ENCODE results near the gene GFRA1.

Gene GFRA1

DNA sequence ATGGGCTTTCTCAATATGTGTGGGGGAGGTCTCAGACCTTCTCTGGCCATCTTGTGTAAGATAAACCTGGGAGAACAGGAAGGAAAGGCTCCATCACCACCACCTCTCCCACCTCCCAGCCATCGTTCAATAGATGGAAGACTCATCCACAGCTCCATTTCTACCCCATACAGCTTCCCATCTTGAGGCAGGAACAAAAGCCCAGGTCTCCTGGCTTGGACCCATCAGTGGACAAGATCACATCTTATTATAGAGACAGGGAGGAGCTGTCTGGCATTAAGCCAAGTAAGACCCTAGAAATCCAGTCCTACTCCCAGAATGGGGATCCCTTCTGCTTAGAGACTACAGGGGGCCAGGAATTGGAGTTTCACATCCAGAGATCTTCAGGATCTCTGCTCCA is 150.3 kb downstream of the GFRA1 start:
- peaks cover 10% of the 10 kb centered on the region for H3K4me1 ChIP-seq (ENCODE audit: control insufficient read depth, insufficient read depth, low read length)
- no peak overlapping the region for H3K27ac ChIP-seq (ENCODE audit: low read depth, low read length)
- no peak overlapping the region for H3K9ac ChIP-seq (ENCODE audit: low read length)
- no peak overlapping the region for H3K4me3 ChIP-seq (ENCODE audit: low read length)
- H3K27me3 ChIP-seq (ENCODE audit: control insufficient read depth, insufficient read depth, low read length), result no peaks in the 10 kb centered on the region
- no peaks in the 10 kb centered on the region for H3K36me3 ChIP-seq (ENCODE audit: control insufficient read depth, insufficient read depth, low read length)

DNA sequence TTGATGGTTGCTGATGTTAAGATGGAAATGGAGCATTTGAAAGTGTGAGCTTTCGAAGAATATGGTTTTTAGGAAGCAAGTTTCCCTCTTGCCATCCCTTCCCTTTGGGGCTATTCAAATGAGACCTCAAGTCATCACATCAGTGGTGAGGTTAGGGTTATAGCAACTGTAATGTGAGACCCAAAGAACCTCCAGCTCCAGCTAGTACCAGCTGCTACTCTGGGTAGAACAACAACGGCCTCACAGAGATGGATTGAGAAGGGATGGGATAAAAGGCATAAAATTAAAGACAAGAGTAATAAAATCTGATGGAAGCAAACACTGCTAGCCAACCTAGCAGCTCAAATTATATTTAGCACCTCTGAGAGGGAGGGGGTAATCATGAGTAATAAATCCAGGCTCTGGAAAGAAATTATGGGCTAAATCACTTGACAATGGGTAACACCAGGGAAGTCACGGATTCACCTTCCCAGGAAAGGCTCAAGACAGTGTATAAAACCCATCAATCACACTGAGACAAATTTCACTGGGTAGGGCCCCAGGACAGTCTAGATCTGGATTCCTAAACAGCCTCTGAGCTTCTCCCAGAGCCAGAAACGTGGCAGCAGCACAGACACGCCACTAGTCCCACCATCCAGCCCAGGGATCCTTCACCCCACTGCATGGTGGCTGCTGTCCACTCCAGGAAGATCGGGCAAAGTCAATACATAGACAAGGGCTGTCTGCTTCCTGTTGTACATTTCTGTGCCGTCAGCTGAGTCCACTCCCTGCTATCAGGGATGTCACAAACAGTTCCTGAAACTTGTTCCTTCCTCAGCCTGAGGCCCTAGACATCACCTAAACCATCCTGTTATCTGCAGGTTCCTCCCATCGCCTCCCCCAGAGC is 151.1 kb downstream of the GFRA1 start:
- peaks cover 10% of the 10 kb centered on the region for H3K4me1 ChIP-seq (ENCODE audit: control insufficient read depth, insufficient read depth, low read length)
- H3K4me3 ChIP-seq (ENCODE audit: low read length), result no peak overlapping the region
- no peaks in the 10 kb centered on the region for H3K27me3 ChIP-seq (ENCODE audit: control insufficient read depth, insufficient read depth, low read length)
- no peak overlapping the region for H3K9ac ChIP-seq (ENCODE audit: low read length)
- no peaks in the 10 kb centered on the region for H3K36me3 ChIP-seq (ENCODE audit: control insufficient read depth, insufficient read depth, low read length)
- no peak overlapping the region for H3K27ac ChIP-seq (ENCODE audit: low read depth, low read length)

DNA sequence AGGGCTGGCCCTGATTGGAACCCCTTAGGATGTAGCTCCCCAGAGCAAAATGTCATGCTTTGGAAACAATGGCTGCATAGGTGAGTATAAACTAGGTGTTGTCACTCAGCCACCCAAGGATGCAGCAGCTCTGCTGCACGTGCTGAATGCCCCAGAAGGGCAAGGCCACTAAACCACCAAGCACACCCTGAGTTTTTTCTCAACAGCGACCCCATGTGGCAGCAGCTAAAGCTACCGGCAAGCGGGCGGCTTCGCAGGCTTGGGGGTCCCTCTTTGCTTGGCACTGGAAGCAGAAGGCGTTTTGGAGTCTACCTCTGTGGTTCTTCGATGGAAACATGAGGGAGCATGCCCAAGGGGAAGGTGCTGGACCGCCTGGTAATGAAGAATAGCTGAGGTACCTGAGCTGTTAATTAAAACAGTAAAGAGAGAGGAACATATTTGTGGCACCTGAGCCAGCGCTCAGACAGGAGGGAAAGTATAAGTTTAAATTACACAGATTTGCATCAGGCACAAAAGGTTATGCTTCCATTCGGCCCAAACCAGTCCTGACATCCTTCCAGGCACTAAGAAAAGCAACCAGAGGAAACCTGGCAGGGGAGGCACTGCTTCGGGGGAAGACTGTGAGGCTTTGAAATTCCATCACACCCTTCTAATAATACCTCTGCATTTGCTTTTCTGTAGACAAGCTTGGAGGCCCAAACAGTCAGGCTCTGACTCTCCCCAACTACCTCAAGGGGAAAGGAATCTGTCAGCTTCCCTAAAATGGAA is 152.1 kb downstream of the GFRA1 start:
- no peak overlapping the region for H3K27ac ChIP-seq (ENCODE audit: low read depth, low read length)
- H3K4me3 ChIP-seq (ENCODE audit: low read length), result no peak overlapping the region
- peaks cover 10% of the 10 kb centered on the region for H3K4me1 ChIP-seq (ENCODE audit: control insufficient read depth, insufficient read depth, low read length)
- H3K36me3 ChIP-seq (ENCODE audit: control insufficient read depth, insufficient read depth, low read length), result no peaks in the 10 kb centered on the region
- no peak overlapping the region for H3K9ac ChIP-seq (ENCODE audit: low read length)
- no peaks in the 10 kb centered on the region for H3K27me3 ChIP-seq (ENCODE audit: control insufficient read depth, insufficient read depth, low read length)

DNA sequence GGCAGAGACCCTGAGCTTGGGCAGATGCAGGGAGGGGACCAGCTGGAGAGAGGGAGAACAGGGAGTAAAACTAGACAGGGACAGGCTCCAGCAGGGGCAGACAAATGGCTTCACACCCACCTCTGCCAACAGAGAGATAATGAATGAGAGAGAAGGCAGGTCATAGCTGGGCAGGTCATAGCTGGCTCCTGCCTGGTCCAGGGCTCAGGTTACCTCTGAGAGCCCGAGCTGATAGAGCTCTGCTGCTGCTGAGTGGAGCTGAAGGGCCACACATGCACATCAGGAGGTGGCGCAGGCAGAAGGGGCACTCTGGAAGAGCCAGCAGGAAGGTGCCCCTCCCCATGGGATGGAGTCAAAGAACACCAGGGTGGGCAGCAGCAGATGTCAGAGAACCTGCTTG is 154.2 kb downstream of the GFRA1 start:
- no peaks in the 10 kb centered on the region for H3K27me3 ChIP-seq (ENCODE audit: control insufficient read depth, insufficient read depth, low read length)
- no peak overlapping the region for H3K4me3 ChIP-seq (ENCODE audit: low read length)
- no peak overlapping the region for H3K9ac ChIP-seq (ENCODE audit: low read length)
- no peak overlapping the region for H3K27ac ChIP-seq (ENCODE audit: low read depth, low read length)
- no peaks in the 10 kb centered on the region for H3K36me3 ChIP-seq (ENCODE audit: control insufficient read depth, insufficient read depth, low read length)
- H3K4me1 ChIP-seq (ENCODE audit: control insufficient read depth, insufficient read depth, low read length), result peaks cover 10% of the 10 kb centered on the region

DNA sequence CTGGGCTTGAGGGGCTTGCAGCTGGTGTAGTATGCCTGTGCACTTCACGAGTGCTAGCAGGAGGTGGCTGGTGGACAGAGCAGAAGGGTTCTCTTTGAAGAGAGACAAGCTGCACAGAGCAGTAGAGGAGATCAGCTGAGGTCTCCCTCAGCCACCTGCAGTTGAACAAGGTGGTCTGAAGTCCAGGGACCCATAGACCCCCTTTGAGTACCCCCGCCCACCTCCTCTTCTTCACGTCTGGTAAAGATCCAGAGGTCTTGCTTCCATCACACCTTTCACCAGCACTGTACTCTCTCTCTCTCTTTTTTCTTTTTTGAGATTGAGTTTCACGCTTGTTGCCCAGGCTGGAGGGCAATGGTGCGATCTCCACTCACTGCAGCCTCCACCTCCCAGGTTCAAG is 157.2 kb downstream of the GFRA1 start:
- Histone ChIP-seq H3K4me3 (ENCODE audit: low read length) (no peak overlapping the region), H3K27ac (ENCODE audit: low read depth, low read length) (no peak overlapping the region), H3K4me1 (ENCODE audit: control insufficient read depth, insufficient read depth, low read length) (peaks cover 1% of the 10 kb centered on the region), H3K27me3 (ENCODE audit: control insufficient read depth, insufficient read depth, low read length) (no peaks in the 10 kb centered on the region), H3K9ac (ENCODE audit: low read length) (no peak overlapping the region), H3K36me3 (ENCODE audit: control insufficient read depth, insufficient read depth, low read length) (no peaks in the 10 kb centered on the region)

DNA sequence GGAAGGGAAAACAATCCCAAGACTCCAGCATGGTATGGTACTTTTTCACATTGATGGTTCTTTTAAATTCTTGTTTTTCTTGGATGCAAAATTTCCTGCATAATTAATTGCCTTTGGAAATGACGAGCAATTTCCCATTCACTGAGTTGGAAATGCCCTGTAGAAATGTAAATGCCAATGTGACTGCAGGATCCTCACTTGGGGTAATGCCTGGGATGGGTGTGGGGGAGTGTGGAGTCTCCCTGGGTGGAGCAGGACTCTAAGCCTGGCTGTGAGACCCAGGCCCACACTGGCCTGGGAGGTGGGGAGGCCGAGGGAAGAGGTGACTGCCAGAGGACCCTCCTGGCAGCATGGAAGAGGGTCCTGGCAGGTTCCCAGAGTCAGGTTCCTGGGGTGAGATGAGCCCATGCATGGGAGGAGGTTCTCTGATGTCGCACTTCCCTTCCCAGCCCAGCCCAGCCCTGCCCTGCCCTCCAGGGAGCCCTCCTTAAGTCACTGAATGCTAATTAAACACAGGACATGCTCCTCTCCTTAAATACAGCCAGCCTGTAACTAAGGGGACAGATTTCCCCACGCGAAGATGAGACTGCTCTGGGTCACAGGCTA is 157.9 kb downstream of the GFRA1 start:
- Histone ChIP-seq H3K9ac (ENCODE audit: low read length) (no peak overlapping the region), H3K27me3 (ENCODE audit: control insufficient read depth, insufficient read depth, low read length) (no peaks in the 10 kb centered on the region), H3K36me3 (ENCODE audit: control insufficient read depth, insufficient read depth, low read length) (no peaks in the 10 kb centered on the region), H3K4me3 (ENCODE audit: low read length) (no peak overlapping the region), H3K27ac (ENCODE audit: low read depth, low read length) (no peak overlapping the region), H3K4me1 (ENCODE audit: control insufficient read depth, insufficient read depth, low read length) (no peaks in the 10 kb centered on the region)

DNA sequence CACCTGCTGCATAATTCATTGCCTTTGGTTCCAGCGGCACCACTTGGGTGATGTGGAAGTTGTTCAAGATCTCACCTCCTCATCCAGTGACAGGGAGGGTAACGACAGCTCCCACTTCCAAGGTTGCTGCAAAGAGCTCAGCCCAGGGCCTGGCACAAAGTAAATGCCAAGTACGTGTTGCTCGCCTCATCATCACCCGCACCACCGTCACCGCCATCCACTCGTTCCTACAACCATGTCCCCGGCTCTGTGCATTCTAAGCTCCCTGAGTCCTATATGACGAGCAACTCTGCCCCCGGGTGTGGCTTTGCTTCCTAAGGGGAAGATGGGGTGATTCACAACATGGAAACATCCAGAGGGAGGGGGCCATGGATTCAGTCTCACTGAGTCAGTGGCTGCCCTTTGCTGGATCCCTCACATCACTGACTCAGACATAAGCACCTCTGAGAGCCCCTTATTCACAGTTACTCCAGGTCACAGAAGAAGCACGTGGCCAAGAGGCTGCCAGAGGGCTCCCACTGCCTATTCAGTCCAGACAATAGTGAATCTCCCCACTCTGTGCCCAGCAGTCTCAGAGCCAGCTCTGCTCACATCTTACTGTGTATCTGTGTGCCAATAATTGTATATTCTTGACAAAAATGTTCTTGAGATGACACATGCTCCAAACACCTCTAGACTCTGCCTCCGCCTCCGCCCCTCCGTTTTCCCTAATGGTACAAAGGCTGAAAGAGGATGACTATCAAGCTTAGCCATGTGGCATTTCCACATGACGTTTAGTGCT is 159.1 kb downstream of the GFRA1 start:
- H3K27me3 ChIP-seq (ENCODE audit: control insufficient read depth, insufficient read depth, low read length), result no peaks in the 10 kb centered on the region
- no peaks in the 10 kb centered on the region for H3K4me1 ChIP-seq (ENCODE audit: control insufficient read depth, insufficient read depth, low read length)
- H3K4me3 ChIP-seq (ENCODE audit: low read length), result no peak overlapping the region
- no peak overlapping the region for H3K27ac ChIP-seq (ENCODE audit: low read depth, low read length)
- no peak overlapping the region for H3K9ac ChIP-seq (ENCODE audit: low read length)
- no peaks in the 10 kb centered on the region for H3K36me3 ChIP-seq (ENCODE audit: control insufficient read depth, insufficient read depth, low read length)

DNA sequence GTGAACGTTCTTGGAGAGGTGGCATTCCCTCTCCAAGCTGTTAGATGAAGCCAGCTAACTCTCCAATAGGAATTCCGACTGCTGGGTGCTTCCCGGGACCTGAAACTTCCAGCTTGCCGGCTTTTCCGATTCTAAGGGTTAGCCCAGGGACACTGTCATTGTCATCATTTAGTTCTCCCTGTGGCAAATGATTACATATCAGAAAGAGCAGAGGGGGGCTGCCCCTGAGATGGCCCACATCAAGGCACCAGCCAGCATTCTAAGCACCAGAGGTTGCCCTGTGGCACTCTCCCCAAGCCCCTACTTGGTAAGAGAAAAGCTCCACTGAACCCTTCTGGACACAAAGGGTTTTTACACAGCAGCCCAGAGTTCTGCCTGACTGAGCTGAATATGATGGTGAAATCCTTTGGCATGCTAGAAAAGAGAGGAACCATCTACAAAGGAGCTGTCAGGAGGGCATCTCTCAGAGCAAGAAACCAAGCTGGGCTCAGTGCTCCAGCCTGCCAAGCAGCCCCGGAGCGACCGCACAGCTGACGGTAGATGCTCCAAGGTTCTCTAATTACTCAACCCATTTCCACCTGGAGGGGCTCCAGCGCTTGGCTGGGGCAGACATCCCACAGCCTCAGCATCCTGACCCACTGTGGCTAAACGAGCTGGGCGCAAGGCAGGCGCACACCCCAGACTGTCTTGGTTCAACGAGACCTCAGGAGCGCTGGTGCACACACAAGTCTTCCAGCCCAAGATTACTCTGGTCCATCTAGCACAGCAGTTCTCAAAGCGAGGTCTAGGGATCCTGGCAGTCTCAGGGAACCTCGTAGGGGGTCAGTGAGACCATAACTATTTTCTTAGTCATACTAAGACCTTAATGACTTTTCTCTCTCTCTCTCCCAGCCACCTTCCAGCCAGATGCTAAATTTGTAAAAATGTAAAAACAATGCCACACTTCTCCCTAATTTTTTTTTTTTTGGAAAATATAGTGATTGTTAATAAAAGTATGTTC is 160.5 kb downstream of the GFRA1 start:
- Histone ChIP-seq H3K36me3 (ENCODE audit: control insufficient read depth, insufficient read depth, low read length) (no peaks in the 10 kb centered on the region), H3K27me3 (ENCODE audit: control insufficient read depth, insufficient read depth, low read length) (no peaks in the 10 kb centered on the region), H3K4me1 (ENCODE audit: control insufficient read depth, insufficient read depth, low read length) (no peaks in the 10 kb centered on the region), H3K4me3 (ENCODE audit: low read length) (no peak overlapping the region), H3K27ac (ENCODE audit: low read depth, low read length) (no peak overlapping the region), H3K9ac (ENCODE audit: low read length) (no peak overlapping the region)

DNA sequence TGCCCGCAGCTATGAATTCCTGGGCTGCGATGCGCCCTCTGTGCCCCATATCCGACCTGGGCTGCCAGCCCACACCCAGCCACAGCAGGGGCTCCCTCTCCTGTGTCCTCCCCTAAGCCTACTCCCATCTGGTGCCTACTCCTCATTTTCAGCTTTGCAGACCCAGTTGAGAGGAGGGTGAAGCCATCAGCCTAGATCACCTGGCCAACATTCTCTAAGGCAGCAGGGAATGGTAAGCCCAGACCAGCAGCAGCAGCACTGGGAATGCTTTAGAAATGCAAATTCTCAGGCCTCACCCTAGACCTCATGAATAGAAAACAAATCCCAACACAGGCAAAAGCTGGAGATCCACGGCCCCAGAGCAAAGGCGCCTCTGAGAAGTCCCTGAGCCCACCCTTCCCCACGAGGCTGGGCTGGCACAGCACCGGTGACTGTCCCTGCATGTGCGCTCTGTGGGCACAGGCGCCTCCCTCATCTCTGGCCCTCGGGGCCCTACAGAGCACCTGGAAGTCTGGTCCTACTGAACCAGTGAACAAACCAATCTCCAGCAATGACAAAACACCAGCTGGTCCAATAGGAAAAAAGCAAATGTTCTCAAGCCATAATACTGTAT is 161.4 kb downstream of the GFRA1 start:
- no peaks in the 10 kb centered on the region for H3K27me3 ChIP-seq (ENCODE audit: control insufficient read depth, insufficient read depth, low read length)

DNA sequence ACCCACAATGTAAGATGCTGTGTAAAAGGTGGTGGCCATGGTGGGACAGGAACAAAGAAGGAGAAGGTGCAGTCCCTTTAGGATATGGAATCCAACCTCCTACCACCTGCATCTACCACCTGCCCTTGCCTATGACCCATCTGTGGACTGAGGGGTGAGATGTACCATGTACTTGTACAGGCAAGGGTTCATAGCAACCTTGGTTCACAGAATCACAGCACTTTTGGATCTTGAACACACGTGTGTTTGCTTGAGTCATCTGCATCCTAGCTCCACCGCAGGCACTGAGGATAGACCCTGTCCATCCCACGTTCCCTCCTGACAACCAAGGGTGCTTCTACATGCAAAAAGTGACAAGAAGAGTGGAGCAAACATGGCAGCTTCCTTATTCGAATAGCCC is 162.3 kb downstream of the GFRA1 start:
- H3K4me1 ChIP-seq (ENCODE audit: control insufficient read depth, insufficient read depth, low read length), result no peaks in the 10 kb centered on the region
- H3K27me3 ChIP-seq (ENCODE audit: control insufficient read depth, insufficient read depth, low read length), result no peaks in the 10 kb centered on the region
- H3K9ac ChIP-seq (ENCODE audit: low read length), result no peak overlapping the region
- H3K36me3 ChIP-seq (ENCODE audit: control insufficient read depth, insufficient read depth, low read length), result no peaks in the 10 kb centered on the region
- no peak overlapping the region for H3K4me3 ChIP-seq (ENCODE audit: low read length)
- H3K27ac ChIP-seq (ENCODE audit: low read depth, low read length), result no peak overlapping the region

More for the DNA sequence above, 161.4 kb downstream of the GFRA1 start:
- Histone ChIP-seq H3K9ac (ENCODE audit: low read length) (no peak overlapping the region), H3K4me3 (ENCODE audit: low read length) (no peak overlapping the region), H3K36me3 (ENCODE audit: control insufficient read depth, insufficient read depth, low read length) (no peaks in the 10 kb centered on the region), H3K4me1 (ENCODE audit: control insufficient read depth, insufficient read depth, low read length) (no peaks in the 10 kb centered on the region), H3K27ac (ENCODE audit: low read depth, low read length) (no peak overlapping the region)

DNA sequence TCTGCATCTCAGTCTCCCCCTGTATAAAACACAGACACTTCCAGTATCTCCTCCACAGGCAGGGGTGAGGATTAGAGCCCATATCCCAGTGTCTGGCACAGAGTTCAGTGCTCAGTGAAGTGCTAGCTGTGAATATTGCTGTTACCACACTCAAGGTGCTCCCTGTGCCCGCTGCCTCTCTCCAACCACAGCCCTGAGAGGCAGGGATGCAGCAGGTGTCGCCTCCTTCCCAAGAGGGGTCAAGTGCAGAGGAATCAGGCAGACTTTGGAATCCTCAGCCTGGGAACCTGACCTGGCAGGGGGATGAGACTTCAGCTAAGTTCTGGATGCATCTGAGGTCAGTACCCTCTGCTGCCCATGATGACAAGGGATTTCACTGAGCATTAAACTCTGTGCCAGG is 163.1 kb downstream of the GFRA1 start:
- Histone ChIP-seq H3K27ac (ENCODE audit: low read depth, low read length) (no peak overlapping the region), H3K9ac (ENCODE audit: low read length) (no peak overlapping the region)

More for the DNA sequence above, 163.1 kb downstream of the GFRA1 start:
- no peaks in the 10 kb centered on the region for H3K27me3 ChIP-seq (ENCODE audit: control insufficient read depth, insufficient read depth, low read length)
- no peaks in the 10 kb centered on the region for H3K36me3 ChIP-seq (ENCODE audit: control insufficient read depth, insufficient read depth, low read length)
- H3K4me1 ChIP-seq (ENCODE audit: control insufficient read depth, insufficient read depth, low read length), result no peaks in the 10 kb centered on the region
- no peak overlapping the region for H3K4me3 ChIP-seq (ENCODE audit: low read length)
